Retinal pigment epithelial cell (primary cell): ENCODE measurements around the gene SHISAL2A.

Experiments used
- DNase-seq: peaks from one replicate; pipeline ENCODE4 v3.0.0-alpha.2; 2010; ENCODE audit warnings: low read depth
- H3K4me3 ChIP-seq: 2 replicates; pipeline ENCODE4 v1.5.1; 2011; ENCODE audit warnings: mild to moderate bottlenecking, low read length, control low read depth, moderate library complexity
- TF ChIP-seq, protein P1 (sequence below): conservative IDR thresholded peaks from 2 replicates; pipeline ENCODE4 v1.5.1; 2011; ENCODE audit warnings: low read depth, low read length, control low read depth, inconsistent platforms

The SHISAL2A gene

DNA sequence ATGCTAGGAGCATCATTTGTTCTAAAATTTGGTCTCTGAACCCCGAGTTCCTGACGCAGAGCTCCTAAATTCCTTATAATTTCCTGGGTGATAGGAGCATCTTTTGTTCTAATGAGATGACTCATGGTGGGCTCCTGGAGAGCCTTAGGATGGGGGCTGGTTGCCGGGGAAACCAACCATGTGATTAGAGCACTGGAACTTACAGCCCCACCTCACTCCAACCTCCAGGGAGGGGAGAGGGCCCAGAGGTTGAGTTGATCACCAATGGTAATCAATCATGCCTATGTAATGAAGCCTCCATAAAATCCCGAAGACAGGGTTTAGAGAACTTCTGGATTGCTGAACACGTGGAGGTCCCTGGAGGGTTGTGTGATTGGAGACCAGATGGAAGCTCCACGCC lies 7.7 kb downstream of the SHISAL2A start:
- H3K4me3 ChIP-seq, result no peak overlapping the region
- TF ChIP-seq, protein P1, sequence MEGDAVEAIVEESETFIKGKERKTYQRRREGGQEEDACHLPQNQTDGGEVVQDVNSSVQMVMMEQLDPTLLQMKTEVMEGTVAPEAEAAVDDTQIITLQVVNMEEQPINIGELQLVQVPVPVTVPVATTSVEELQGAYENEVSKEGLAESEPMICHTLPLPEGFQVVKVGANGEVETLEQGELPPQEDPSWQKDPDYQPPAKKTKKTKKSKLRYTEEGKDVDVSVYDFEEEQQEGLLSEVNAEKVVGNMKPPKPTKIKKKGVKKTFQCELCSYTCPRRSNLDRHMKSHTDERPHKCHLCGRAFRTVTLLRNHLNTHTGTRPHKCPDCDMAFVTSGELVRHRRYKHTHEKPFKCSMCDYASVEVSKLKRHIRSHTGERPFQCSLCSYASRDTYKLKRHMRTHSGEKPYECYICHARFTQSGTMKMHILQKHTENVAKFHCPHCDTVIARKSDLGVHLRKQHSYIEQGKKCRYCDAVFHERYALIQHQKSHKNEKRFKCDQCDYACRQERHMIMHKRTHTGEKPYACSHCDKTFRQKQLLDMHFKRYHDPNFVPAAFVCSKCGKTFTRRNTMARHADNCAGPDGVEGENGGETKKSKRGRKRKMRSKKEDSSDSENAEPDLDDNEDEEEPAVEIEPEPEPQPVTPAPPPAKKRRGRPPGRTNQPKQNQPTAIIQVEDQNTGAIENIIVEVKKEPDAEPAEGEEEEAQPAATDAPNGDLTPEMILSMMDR, result no peak
- DNase-seq, result no peak

DNA sequence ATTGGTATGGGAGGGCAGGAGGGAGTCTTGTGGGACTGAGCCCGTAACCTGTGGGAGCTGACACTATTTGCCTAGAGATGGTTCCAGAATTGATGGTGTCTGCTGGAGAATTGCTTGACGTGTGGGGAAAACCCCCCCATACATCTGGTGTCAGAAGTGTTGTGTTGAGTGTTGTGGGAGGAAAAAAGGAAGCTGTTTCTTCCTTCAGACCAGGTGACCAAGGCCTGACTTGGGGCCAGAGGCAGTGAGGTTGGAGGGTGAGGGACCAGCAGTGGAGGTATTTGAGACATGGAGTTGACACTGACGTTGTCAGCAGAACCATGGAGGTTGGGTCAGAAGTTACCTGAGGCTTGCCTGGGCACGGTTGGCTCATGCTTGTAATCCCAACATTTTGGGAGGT lies 8.3 kb downstream of the SHISAL2A start:
- no peak overlapping the region for H3K4me3 ChIP-seq
- no peak for DNase-seq
- TF ChIP-seq, protein P1, result no peak

DNA sequence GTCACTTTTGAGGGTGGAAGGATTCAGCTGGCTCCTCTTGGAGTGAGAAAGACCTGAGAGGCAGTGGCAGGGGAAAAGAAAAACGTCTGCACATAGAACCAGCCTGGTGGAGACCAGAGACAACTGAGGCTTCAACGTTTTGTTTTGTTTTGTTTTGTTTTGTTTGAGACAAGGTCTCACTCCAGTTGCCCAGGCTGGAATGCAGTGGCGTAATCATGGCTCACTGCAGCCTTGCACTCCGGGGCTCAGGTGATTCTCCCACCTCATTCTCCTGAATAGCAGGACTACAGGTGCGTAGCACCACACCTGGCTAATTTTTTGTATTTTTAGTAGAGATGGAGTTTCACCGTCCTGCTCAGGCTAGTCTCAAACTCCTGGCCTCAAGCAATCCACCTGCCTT lies 12.3 kb downstream of the SHISAL2A start:
- no peak for DNase-seq
- no peak overlapping the region for H3K4me3 ChIP-seq
- TF ChIP-seq, protein P1, result no peak

DNA sequence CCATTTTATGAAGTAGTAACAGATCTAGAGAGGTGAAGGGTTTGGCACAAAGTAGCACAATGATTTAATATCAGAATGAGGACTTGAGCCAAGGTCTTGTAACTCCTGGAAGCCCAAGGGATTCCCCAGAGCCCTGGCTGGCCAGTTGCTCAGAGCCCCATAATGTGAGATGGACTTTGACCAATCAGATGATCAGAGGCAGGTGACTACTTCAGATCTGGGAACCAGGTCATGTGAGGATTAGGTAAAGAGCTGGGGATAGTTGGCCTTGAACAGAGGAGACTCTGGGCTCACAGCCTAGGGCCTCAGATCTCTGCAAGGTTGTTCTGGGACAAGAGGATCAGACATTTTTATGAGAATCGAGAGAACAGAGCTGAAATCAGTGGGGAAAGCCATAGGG lies 18.9 kb downstream of the SHISAL2A start:
- peak; percentile 8 for DNase-seq
- TF ChIP-seq, protein P1, result no peak
- H3K4me3 ChIP-seq, result no peak overlapping the region

DNA sequence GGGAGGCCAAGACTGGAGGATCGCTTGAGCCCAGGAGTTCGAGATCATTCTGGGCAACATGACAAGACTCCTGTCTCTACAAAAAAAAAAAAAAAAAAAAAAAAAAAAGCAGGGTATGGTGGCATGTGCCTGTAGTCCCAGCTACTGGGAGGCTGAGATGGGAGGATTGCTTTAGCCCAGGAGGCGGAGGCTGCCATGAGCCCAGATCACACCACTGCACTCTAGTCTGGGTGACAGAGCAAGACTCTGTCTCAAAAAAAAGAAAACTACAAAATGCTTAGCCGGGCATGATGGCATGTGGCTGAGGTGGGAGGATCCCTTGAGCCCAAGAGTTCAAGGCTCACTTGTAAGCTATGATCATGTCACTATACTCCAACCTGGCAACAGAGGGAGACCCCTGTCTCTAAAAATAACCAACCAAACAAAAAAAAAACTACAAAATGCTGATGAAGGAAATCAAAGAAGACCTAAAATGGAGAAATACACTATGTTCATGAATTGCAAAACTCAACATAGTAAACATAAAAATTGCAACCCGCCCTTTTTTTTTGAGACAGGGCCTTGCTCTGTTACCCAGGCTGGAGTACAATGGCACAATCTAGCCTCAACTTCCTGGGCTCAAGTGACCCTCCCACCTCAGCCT lies 20.4 kb downstream of the SHISAL2A start:
- H3K4me3 ChIP-seq, result no peak overlapping the region
- TF ChIP-seq, protein P1, result no peak
- no peak for DNase-seq

DNA sequence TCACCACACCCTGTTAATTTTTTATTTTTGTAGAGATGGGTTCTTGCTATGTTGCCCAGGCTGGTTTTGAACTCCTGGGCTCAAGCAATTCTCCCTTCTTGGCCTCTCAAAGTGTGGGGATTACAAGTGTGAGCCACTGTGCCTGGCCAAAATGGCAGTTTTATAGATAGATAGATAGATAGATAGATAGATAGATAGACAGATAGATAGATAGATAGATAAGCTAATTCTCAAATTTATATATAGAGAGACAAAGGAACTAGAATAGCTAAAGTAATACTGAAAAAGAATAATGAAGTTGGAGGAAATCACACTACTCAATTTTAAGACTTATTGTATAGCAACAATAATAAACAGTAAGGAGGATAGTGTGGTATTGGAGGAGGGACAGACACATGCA lies 21.1 kb downstream of the SHISAL2A start:
- no peak overlapping the region for H3K4me3 ChIP-seq
- DNase-seq, result no peak
- TF ChIP-seq, protein P1, result no peak

DNA sequence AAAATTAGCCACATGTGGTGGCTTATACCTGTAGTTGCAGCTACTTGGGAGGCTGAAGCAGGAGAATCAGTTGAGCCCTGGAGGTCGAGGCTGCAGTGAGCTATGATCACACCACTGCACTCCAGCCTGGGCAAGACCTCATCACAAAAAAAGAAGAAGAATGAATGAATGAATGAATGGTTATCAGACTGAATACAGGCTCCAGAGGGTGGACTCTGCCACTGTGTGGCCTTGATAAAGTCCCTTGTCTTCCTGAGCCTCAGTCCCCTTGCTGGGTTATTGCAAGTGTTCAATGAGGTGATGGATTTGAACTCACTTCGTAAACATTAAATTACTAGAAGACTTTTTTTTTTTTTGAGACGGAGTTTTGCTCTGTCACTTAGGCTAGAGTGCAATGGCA lies 24.7 kb downstream of the SHISAL2A start:
- TF ChIP-seq, protein P1, result no peak
- H3K4me3 ChIP-seq, result no peak overlapping the region
- no peak for DNase-seq
